Measurements from ENCODE around the gene RNU6-9.
"Not testable (repeated sequence)": the region's sequence is repeated elsewhere in the genome, so short reads cannot be mapped to it uniquely, and the experiment has no call there.

RNU6-9 gene

DNA sequence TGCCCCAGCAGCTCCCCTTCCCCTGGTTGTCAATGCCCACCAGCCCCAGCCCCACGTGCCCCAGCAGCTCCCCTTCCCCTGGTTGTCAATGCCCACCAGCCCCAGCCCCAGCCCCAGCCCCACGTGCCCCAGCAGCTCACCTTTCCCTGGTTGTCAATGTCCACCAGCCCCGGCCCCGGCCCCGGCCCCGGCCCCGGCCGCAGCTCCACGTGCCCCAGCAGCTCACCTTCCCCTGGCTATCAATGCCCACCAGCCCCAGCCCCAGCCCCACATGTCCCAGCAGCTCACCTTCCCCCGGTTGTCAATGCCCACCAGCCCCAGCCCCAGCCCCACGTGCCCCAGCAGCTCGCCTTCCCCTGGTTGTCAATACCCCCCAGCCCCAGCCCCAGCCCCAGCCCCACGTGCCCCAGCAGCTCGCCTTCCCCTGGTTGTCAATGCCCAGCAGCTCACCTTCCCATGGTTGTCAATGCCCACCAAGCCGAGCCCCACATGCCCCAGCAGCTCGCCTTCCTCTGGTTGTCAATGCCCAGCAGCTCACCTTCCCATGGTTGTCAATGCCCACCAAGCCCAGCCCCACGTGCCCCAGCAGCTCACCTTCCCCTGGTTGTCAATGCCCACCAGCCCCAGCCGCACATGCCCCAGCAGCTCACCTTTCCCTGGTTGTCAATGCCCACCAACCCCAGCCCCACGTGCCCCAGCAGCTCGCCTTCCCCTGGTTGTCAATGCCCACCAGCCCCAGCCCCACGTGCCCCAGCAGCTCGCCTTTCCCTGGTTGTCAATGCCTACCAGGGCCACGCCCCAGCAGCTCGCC is 14.3 kb upstream of the RNU6-9 start:
- not testable (repeated sequence) for DNase-seq

DNA sequence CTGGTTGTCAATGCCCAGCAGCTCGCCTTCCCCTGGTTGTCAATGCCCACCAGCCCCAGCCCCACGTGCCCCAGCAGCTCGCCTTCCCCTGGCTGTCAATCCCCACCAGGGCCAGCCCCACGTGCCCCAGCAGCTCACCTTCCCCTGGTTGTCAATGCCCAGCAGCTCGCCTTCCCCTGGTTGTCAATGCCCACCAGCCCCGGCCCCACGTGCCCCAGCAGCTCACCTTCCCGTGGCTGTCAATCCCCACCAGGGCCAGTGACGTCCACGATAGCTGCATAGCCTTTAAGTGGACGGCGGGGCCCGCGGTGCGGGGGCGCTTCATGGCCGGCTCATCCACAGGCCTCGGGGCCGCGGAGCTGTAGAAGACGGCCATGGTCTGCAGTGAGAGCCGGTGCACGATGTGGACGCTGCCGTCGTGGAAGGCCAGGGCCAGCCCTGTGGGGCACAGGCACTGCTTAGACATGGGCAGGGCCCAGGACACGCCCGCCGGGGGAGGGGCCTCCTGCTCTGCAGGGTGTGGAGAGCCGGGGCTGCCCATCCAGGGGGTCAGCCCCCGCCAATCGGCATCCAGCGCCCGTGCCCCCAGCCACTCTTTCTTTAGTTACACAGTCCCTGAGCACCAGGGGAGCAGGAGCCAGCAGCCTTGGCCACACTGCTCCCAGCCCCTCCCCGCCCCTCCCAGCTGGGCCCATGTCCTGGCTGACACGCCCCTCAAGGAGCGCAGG is 13.4 kb upstream of the RNU6-9 start:
- no peak for DNase-seq

DNA sequence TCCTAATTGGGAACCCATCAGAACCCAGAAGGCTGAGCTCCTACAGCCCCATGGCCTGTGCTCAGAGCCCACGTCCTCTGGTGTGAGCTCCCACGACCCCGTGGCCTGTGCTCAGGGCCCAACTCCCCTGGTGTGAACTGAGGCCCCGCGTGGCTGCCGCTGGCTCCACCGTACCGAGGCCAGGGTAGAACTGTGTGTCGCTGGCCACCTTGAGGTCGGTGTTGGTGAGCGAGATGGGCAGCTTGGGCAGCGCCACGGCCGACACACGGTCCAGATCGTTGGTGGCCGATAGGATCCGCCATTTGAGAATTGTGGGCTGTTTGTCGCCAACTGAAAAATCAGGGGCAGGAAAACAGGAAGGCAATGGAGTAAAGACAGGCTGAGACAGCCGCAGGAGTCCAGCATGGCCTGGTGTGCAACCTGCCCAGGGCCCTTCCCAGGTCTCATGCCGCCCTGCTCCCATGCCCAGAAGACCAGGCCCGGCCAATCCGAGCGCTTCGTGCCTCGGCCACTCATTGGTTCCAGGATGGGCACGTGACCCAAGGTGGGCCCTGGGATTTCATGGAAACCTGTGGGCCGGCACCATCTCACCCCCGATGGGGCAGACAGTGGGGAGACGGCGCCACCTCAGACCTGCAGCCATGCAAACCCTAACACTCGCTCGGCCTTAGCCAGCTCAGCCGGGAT is 11.8 kb upstream of the RNU6-9 start:
- DNase-seq = no peak

DNA sequence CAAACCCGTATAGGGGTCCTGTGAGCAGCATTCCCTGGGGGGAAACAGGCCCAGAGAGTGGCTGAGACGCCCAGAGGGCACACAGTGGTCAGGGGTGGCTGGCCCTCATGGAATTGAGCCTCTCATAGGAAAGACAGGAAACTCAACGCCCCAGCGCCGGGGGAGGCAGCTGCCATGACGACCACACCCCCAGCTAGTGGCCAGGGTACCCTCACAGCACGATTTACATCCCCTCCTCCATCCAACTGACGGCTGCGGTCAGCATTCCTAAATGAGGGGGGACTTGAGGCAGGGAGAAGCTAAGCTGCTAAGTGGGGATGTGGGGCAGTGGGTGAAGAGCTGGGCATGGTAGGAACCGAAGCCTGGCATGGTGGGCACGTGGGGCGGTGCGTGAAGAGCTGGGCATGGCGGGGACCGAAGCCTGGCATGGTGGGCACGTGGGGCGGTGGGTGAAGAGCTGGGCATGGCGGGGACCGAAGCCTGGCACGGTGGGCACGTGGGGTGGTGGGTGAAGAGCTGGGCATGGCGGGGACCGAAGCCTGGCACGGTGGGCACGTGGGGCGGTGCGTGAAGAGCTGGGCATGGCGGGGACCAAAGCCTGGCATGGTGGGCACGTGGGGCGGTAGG is 10.3 kb upstream of the RNU6-9 start:
- DNase-seq = no peak

DNA sequence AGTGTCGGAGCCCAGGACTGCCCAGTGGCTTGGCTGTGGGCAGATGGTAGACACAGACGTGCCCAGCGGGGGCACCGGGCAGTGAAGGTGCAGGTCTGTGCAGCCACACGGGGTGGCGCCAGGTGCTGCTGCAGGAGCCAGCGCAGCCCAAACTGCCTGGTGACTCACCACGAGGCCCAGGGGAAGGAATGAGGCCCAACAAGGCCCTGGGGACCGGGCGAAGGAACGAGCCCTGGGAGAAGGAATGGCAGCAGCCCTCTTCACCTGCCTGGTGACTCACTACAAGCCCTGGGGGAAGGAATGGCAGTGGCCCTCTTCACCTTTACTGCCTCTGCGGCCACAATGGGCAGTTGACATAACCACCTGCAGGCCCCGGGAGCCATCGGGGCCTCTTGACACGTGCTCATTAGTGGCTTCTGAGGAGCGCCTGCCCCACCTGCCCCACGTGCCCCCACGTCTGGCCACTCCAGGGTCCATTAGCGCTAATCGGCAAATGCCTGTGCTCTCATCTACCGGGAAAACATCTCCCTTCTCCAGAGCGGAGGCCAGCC is 9.5 kb upstream of the RNU6-9 start:
- no peak for DNase-seq

DNA sequence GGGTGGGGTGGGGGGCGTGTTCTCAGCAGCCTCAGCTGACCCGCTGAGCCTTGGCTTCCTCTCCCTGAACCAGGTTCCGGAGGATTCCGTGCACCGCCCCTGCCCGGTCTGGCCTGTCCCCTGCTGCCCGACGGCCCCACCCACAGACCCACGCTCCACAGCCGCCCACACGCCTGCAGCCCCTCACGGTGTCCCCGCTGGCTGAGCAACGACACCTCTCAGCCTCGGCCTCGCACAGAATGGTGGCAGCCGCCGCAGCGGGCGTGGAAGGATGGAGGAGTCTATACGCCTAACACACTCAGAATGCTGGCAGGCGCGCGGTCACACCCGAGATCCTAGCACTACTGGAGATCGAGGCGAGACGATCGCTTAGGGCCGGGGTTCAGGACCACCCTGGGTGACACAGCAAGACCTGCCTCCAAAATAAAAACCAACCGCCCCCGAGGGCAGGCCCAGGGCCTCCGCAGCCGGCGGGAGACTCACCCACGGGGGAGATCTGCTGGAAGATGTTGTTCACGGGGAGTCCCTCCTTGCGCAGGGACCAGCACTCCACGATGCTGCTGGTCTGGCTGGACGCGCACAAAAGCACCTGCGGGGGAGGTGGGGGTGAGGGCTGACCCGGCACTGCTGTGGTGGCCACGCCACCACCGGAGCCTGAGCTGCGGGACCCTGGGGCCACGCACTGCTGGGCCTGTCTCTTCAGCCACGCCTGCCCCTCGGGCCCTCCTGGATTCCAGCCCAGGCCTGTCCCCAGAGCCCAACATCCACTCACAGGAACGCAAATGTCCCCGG is 8.7 kb upstream of the RNU6-9 start:
- DNase-seq = no peak

DNA sequence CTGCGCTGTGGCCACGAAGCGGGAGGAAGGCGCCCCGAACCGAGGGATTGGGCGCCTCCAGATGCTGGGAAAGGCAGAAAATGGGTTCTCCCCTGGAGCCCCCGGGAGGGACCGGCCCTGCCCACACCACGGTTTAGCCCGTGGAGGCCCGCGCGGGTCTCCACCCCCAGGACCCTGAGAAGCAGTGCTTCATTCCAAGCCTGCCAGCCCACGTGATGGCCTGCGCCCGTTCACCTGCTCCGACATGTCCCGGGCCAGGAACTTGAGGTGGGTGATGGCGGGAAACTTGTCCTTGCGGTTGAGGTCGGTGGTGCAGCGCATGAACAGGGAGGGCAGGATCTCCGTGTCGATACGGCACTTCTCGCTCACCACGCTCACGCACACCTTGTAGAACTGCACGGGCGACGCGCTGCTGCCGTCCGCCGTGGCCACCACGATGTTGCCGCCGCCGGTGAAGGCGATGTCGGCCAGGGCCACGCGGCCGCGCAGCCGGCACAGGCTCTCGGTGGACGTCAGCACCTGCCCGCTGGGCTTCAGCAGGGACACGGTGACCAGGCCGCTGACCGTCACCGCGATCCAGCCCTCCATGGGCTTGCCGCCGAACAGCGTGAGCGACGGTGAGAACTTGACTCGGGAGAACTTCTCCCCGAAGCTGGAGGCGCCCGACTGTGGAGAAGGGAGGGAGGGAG is 7.6 kb upstream of the RNU6-9 start:
- DNase-seq = no peak

DNA sequence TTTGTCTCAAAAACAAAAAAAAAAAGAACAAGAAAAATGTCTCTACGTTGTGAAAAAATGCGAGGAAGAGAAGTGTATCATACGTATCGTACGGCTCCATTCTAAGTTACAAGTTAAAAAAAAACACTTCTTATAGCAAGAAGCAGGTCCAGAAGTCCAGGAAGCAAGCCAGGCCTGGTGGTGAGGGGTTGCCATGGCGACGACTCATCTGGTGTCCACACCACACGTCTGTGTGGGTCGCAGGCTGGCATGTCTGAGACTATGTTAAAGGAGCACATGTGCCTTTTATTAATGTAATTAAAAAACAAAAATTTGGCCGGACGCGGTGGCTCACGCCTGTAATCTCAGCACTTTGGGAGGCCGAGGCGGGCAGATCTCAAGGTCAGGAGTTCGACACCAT is 6.2 kb upstream of the RNU6-9 start:
- no peak for DNase-seq

DNA sequence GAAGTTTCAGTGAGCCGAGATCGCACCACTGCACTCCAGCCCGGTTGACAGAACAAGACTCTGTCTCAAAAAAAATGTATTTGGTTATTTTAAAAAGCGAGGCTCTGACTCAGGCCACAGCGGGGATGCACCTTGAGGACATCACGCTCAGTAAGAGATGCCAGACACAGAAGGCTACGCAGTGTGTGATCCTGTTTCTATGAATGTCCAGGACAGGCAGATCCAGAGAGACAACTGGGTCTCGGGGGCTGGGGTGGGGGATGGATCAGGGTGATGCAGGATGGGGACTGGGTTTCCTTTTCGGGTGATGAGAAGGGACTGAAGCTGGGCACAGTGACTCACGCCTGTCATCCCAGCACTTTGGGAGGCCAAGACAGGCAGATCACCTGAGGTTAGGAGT is 5.7 kb upstream of the RNU6-9 start:
- no peak for DNase-seq

DNA sequence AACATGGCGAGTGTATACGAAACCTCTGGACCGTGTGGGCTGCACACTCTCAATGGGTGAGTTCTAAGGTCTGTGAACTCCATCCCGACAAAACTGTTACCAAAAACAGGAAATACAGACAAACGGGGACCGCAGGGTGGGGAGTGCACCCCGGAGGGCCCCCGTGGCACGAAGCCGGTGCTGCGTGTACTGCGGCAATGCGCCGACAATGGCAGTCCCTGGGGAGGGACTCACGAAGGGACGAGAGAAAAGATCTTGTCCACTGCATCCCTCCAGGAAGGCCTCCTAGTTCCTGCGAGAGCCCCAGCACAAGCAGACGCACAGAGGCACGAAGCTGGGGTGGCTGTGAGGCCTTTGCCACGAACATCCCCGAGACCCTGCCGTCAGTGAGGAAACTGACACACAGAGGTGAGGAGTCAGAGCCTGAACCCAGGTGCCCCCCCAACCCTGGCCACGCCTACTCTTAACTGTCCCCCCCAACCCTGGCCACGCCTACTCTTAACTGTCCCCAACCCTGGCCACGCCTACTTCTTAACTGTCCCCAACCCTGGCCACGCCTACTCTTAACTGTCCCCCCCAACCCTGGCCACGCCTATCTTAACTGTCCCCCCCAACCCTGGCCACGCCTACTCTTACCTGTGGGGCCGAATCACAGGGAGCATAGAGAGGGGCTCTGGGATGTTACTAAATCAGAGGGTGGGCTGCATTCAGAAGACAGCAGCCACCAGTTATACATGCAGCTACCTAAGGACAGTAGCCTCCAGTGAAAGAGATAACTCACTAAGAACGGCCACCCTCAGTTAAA is 4.5 kb upstream of the RNU6-9 start:
- no peak for DNase-seq

DNA sequence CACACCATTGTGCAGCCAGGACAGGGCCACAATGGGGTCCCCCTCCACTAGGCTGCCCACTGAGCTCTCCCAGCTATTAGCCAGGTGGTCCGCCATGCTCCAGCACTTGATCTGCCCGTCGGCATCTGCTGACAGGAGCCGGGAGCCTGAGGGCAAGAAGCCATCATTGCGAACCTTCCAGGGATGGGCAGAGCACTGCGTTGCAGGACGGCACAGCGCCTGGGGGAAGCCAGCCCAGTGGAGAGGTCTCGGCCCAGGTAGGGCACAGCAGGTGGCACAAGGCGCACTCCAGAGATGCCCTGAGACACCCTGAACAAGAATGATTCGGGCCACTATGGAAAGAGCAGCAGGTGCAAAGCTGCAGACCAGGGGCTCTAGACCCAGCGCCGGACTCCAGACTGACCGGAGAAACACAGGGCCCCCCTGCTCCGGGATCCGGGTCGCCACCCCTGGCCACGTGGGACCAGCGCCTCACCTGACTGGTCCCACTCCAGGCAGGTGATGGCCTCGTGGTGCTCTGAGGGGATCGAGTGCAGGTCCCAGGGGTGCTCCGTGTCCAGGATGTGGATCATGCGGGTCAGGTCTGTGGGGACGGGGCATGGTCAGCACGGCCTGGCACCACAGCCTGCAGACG is 3.5 kb upstream of the RNU6-9 start:
- DNase-seq = no peak

DNA sequence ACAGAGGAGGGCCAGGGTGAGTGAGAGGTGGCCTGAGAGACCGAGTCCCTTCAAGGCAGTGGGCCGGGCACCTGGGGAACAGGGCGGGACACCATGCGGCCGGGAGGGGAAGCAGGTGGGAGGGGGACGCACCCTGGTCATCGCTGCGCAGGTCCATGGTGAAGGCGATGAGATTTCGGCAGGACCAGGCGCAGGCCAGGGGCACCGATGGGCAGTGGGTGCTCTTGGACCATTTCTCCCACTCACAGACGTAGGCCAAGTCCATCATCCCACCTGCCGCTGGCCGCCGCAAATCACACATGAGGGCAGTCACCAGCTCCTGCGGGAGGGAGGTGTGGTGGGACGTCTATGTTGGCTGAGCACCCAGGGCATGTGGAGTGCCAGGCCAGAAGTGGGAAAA is 2.5 kb upstream of the RNU6-9 start:
- no peak for DNase-seq

DNA sequence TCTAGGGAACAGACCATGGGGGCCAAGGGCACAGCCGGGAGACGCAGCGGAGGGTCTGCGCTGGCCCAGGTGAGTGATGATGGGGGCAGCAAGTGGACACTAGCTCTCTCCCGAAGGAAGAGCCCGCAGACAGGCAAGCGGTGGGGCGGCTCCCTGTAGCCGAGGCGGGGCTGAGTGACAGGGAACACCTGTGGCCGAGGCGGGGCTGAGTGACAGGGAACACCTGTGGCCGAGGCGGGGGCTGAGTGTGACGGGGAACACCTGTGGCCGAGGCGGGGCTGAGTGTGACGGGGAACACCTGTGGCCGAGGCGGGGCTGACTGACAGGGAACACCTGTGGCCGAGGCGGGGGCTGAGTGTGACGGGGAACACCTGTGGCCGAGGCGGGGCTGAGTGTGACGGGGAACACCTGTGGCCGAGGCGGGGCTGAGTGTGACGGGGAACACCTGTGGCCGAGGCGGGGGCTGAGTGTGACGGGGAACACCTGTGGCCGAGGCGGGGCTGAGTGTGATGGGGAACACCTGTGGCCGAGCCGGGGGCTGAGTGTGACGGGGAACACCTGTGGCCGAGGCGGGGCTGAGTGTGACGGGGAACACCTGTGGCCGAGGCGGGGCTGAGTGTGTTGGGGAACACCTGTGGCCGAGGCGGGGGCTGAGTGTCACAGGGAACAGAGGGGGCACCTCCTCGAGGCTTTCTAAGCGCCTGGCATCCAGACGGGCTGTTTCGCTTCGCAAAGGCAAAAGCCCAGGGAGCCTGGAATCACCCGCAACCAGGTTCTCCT is 1.7 kb upstream of the RNU6-9 start:
- DNase-seq = not testable (repeated sequence)

DNA sequence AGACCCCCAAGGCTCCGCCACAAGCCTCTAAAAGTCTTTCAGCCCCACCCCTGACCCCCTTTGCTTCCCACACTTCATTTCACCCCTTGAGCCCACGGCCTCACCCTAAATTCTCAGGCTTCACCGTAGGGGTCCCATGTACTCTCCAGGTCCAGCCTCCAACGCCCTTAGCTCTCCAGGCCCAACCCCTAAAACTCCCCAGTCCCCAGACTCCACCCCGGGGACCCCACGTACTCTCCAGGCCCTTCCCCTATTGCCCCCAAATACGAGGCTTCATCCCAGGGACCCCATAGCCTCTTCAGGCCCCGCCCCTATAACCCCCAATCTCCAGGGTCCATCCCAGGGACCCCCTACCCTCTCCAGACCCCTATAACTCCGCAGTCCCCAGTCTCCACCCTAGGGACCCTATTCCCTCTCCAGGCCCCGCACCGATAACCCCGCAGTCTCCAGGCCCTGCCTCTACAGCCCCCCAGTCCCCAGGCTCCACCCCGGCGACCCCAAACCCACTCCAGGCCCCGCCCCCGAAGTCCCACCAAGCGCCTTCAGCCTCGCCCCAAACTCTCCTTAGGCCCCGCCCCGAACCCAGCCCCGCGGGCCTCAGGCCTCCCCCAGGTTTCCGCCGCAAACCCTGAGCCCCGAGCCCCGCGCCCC is 916 bp upstream of the RNU6-9 start:
- no peak for DNase-seq

DNA sequence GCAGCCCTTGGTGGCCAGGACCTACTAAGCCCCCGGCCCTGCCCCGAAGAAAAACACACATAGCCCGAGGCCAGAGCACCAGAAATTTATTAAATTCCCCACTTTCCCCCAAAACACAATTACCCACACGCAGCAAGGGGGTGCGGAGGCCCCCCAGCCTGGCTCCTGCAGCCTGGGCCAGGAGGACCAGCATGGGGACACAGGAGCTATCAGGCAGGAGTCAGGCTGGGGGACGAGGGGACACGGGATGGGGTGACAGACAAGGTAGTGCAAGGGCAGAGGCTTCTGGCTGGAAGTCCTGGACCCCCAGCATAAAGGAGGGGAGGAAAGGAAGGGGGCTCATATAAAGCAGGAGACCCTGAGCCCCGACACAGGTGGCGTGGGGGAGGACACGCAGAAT is 3.1 kb downstream of the RNU6-9 start:
- DNase-seq = no peak

DNA sequence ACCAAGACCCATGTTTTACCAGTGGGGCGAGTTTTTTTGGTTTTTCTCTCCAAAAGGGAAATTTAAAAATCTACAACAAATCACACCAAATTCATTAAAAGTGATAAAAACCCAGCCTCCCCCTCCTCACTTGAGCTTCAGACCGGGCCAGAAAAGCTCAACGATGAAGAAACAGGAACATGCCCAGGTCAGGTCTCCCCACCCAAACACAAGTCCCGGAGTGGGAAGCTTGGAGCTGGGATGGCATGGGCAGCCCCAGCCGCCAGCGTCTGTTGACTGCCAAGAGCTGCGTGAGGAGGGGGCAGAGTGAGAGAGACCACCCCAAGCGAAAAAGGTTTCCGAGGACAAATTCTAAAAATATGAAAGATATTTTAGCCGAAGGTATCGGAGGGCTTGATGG is 3.7 kb downstream of the RNU6-9 start:
- DNase-seq = no peak

DNA sequence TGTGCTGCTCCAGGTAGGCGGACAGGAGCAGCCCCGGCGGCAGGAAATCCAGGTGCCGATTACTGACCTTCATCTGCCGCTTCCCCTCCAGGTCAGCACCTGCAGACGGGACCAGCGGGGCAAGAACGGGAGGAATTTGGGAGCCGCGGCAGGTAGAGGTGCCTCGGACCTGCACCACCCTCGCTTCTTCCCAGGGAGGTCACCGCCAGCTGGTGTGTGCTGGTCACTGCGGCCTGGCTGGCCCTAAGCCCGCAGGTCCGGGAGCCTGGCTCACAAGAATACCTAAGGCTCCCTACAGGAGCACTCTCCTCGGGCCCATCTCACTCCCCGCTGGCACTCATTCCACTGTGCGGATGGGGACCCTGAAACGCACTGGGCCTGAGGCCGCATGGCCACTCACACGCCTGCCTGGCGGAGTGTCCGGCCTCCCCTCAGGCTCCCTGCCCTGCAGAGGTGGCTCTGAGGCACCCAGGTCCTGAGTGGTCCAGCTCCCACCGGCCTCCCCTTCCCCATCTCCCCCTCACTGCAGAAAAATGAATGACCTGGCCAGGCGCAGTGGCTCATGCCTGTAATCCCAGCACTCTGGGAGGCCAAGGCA is 4.3 kb downstream of the RNU6-9 start:
- DNase-seq = no peak

DNA sequence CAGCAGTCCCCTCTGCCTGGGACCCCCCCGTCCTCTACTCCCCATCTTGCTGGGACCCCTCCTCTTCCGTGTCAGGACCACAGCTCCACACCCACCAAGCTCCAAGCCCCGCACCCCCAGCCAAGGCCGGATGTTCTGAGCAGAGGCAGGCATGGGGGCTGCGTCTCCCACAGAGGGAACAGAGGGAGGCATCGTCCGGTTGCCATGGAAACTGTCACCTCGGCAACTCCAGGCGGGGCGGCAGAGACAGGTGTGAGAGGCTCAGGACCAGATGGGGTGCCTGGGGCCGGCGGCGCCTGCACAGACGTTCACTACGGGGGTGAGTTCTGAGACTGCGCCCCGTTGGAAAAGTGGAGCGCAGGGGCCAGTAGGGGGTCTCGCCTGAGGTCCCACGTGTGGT is 5.4 kb downstream of the RNU6-9 start:
- no peak for DNase-seq

Measured in activated CD4-positive, CD25-positive, alpha-beta regulatory T cell treated with anti-CD3 and anti-CD28 coated beads, Interleukin-2, amount 50 U/mL, for 72 hours (primary cell).